ENCODE data around the gene NUDC. TPM values are rescaled to one million over a fixed set of nuclear protein-coding genes. Genes with fewer than 3 reads are reported as not detected.
"Not testable (repeated sequence)": the region's sequence is repeated elsewhere in the genome, so short reads cannot be mapped to it uniquely, and the experiment has no call there.

The NUDC gene
- 23.8 and 26.7 TPM in 2 replicates for total RNA-seq (ENCODE audit: low replicate concordance)

GRCh38 chr1:26921540-26922430 is at the start of gene NUDC:
Gene NUDC, plus strand, starts transcription at chr1:26921743. Its CDS starts 106 bp downstream, at chr1:26921849.
- peak; percentile 95 for DNase-seq (ENCODE audit: low read depth)
- H3K4me3 ChIP-seq (ENCODE audit: low read depth, low read length), result peak within 1 kb of the TSS; percentile 92
- TF ChIP-seq, protein P1, sequence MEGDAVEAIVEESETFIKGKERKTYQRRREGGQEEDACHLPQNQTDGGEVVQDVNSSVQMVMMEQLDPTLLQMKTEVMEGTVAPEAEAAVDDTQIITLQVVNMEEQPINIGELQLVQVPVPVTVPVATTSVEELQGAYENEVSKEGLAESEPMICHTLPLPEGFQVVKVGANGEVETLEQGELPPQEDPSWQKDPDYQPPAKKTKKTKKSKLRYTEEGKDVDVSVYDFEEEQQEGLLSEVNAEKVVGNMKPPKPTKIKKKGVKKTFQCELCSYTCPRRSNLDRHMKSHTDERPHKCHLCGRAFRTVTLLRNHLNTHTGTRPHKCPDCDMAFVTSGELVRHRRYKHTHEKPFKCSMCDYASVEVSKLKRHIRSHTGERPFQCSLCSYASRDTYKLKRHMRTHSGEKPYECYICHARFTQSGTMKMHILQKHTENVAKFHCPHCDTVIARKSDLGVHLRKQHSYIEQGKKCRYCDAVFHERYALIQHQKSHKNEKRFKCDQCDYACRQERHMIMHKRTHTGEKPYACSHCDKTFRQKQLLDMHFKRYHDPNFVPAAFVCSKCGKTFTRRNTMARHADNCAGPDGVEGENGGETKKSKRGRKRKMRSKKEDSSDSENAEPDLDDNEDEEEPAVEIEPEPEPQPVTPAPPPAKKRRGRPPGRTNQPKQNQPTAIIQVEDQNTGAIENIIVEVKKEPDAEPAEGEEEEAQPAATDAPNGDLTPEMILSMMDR (IDR thresholded peaks at IDR 0.05; ENCODE audit: insufficient read depth, low read length), result no peak

DNA sequence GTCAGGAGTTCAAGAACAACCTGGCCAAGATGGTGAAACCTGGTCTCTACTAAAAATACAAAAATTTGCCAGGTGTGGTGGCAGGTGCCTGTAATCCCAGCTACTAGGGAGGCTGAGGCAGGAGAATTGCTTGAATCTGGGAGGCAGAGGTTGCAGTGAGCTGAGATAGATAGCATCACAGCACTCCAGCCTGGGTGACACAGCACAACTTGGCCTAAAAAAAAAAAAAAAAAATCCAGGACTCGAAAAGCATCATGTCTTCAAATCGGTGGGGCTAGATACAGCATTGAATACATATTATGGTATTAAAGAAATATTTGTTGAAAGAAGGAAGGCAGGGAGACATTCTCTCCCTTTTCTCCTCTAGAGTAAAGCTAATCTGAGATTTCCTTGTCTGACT is 48.4 kb upstream of the NUDC start:
- H3K4me3 ChIP-seq (ENCODE audit: low read depth, low read length); DNase-seq (ENCODE audit: low read depth): not testable (repeated sequence)

DNA sequence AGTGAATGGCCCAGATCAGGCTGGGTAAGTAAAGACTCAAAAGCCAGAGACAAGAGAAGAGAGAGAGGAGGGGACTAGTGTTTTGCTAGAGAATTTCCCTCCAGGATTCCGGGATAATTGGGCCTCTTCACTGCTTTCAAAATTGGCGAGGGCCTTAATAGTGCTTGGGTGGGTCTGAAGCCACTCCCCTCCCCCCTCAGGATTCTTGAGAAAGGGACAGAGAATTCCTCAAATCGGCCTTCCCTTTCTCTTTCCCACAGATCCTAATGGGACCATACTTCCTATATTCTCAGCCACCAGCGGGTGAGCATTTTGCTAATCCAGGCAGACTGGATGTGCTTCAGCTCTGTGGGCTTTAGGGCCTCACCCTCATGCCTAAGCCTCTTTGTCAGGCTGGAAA is 46.6 kb upstream of the NUDC start:
- TF ChIP-seq, protein P1 (IDR thresholded peaks at IDR 0.05; ENCODE audit: insufficient read depth, low read length), result no peak
- no peak for DNase-seq (ENCODE audit: low read depth)
- H3K4me3 ChIP-seq (ENCODE audit: low read depth, low read length), result no peak overlapping the region

GRCh38 chr1:26877326-26877725 is 44.2 kb upstream of the NUDC start:
- DNase-seq (ENCODE audit: low read depth), result no peak
- TF ChIP-seq, protein P1 (IDR thresholded peaks at IDR 0.05; ENCODE audit: insufficient read depth, low read length), result no peak
- H3K4me3 ChIP-seq (ENCODE audit: low read depth, low read length), result no peak overlapping the region

DNA sequence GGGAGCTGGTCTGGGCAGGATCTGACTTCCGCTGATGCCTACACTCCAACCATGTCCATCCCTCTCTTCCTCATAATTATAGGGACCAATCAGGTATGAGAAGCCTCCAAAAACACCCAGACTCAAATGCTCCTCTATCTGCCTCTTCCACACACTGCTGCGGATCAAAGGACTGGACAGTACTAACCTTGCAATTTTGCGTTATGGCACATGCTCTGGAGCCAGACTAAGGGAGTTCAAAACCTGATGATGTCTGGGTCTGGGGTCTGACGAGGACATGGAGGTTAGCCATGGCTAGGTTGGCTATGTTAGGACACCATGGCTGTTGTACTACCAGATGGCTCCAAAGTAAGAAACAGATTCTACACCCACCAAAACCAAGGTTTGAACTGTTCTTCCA is 41.8 kb upstream of the NUDC start:
- H3K4me3 ChIP-seq (ENCODE audit: low read depth, low read length), result no peak overlapping the region
- no peak for DNase-seq (ENCODE audit: low read depth)
- TF ChIP-seq, protein P1 (IDR thresholded peaks at IDR 0.05; ENCODE audit: insufficient read depth, low read length), result no peak

- H3K4me3 ChIP-seq (ENCODE audit: low read depth, low read length); DNase-seq (ENCODE audit: low read depth): not testable (repeated sequence)
Observed at GRCh38 chr1:26881611-26882010, 39.9 kb upstream of the NUDC start.

DNA sequence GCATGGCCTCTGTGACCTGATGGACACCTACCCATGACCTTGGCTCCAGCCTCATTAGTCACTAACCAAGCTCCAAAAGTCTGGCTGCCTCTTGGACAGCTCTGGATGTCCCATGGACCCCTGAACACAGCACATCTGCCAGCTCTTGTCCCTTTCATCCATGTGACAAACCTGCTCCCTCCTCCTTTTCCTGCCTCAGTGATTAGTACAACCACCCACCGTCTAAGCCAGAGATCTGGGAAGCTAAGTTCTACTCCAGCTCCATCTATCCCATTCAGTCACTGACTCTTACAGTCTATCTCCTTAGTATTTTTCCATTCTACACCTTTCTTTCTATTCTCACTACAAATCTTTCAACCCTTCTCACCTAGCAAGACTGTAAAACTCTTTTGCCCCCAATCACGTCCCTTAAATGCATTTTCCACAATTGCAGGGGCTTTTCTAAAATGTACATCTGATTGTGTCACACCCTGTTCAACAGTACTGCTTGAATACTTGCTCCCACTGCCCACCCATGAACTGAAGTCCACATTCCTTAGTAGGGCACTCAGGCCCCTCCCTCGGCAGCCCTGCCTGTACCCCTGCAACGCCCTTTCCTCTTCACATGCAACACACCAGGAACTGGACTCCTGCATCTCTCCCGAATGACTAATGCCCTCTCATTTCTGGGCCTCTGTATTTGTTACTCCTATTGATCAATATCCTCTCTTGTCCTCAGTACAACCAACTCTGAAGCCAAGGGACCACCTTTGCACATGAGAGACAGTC is 38.7 kb upstream of the NUDC start:
- no peak overlapping the region for H3K4me3 ChIP-seq (ENCODE audit: low read depth, low read length)
- DNase-seq (ENCODE audit: low read depth), result no peak
- TF ChIP-seq, protein P1 (IDR thresholded peaks at IDR 0.05; ENCODE audit: insufficient read depth, low read length), result no peak
